ENCODE data around the gene ATP2C2.

Gene ATP2C2

GRCh38 chr16:84379709-84380362 lies 11.5 kb downstream of the ATP2C2 start:
- no peak overlapping the region for H3K27ac ChIP-seq
- no peak overlapping the region for H3K4me3 ChIP-seq (IDR thresholded peaks at IDR 0.05; ENCODE audit: insufficient read depth, low read depth, low read length)
- no peak for TF ChIP-seq CTCF (conservative IDR thresholded peaks at IDR 0.05; ENCODE audit: low read depth, low read length)
- H3K4me1 ChIP-seq (ENCODE audit: low read depth, poor library complexity, severe bottlenecking): no peaks in the 10 kb centered on the region
- no peaks in the 10 kb centered on the region for H3K79me2 ChIP-seq (ENCODE audit: insufficient read depth, low read depth)
- peaks cover 30% of the 10 kb centered on the region for H3K27me3 ChIP-seq (ENCODE audit: insufficient read depth, low read depth)
- H3K4me2 ChIP-seq: no peak overlapping the region
- H2AFZ ChIP-seq (ENCODE audit: low read depth): no peak overlapping the region
- no peak overlapping the region for H3K9ac ChIP-seq
- no peaks in the 10 kb centered on the region for H4K20me1 ChIP-seq (ENCODE audit: insufficient read depth)
- no peaks in the 10 kb centered on the region for H3K36me3 ChIP-seq (ENCODE audit: insufficient read depth)

GRCh38 chr16:84380405-84380804 lies 12.1 kb downstream of the ATP2C2 start:
- Histone ChIP-seq H3K4me3 (IDR thresholded peaks at IDR 0.05; ENCODE audit: insufficient read depth, low read depth, low read length) (no peak overlapping the region), H4K20me1 (ENCODE audit: insufficient read depth) (no peaks in the 10 kb centered on the region), H3K79me2 (ENCODE audit: insufficient read depth, low read depth) (no peaks in the 10 kb centered on the region), H2AFZ (ENCODE audit: low read depth) (no peak overlapping the region), H3K27ac (no peak overlapping the region), H3K27me3 (ENCODE audit: insufficient read depth, low read depth) (peaks cover 28% of the 10 kb centered on the region), H3K4me2 (no peak overlapping the region), H3K4me1 (ENCODE audit: low read depth, poor library complexity, severe bottlenecking) (no peaks in the 10 kb centered on the region), H3K9ac (no peak overlapping the region), H3K36me3 (ENCODE audit: insufficient read depth) (no peaks in the 10 kb centered on the region)
- TF ChIP-seq CTCF (conservative IDR thresholded peaks at IDR 0.05; ENCODE audit: low read depth, low read length): no peak

GRCh38 chr16:84382396-84382795 lies 14.1 kb downstream of the ATP2C2 start:
- Histone ChIP-seq H3K27ac (no peak overlapping the region), H3K4me2 (no peak overlapping the region)
- no peak for TF ChIP-seq CTCF (conservative IDR thresholded peaks at IDR 0.05; ENCODE audit: low read depth, low read length)

GRCh38 chr16:84383106-84383505 lies 14.8 kb downstream of the ATP2C2 start:
- Histone ChIP-seq H2AFZ (ENCODE audit: low read depth) (no peak overlapping the region), H3K4me1 (ENCODE audit: low read depth, poor library complexity, severe bottlenecking) (no peaks in the 10 kb centered on the region), H3K27me3 (ENCODE audit: insufficient read depth, low read depth) (peaks cover 27% of the 10 kb centered on the region), H3K36me3 (ENCODE audit: insufficient read depth) (no peaks in the 10 kb centered on the region), H3K9ac (no peak overlapping the region), H3K27ac (no peak overlapping the region), H4K20me1 (ENCODE audit: insufficient read depth) (no peaks in the 10 kb centered on the region), H3K4me2 (no peak overlapping the region), H3K4me3 (IDR thresholded peaks at IDR 0.05; ENCODE audit: insufficient read depth, low read depth, low read length) (no peak overlapping the region), H3K79me2 (ENCODE audit: insufficient read depth, low read depth) (no peaks in the 10 kb centered on the region)
- no peak for TF ChIP-seq CTCF (conservative IDR thresholded peaks at IDR 0.05; ENCODE audit: low read depth, low read length)

More at GRCh38 chr16:84382396-84382795, 14.1 kb downstream of the ATP2C2 start:
- Histone ChIP-seq H3K4me3 (IDR thresholded peaks at IDR 0.05; ENCODE audit: insufficient read depth, low read depth, low read length) (no peak overlapping the region), H3K79me2 (ENCODE audit: insufficient read depth, low read depth) (no peaks in the 10 kb centered on the region), H3K4me1 (ENCODE audit: low read depth, poor library complexity, severe bottlenecking) (no peaks in the 10 kb centered on the region), H3K27me3 (ENCODE audit: insufficient read depth, low read depth) (peaks cover 29% of the 10 kb centered on the region), H4K20me1 (ENCODE audit: insufficient read depth) (no peaks in the 10 kb centered on the region), H3K9ac (no peak overlapping the region), H2AFZ (ENCODE audit: low read depth) (no peak overlapping the region), H3K36me3 (ENCODE audit: insufficient read depth) (no peaks in the 10 kb centered on the region)

All from KMS-11 (cell line).